H9 (cell line): ENCODE results near the gene UNC13C. TPM values are rescaled to one million over a fixed set of nuclear protein-coding genes. Genes with fewer than 3 reads are reported as not detected.

Source experiments
- DNase-seq: peaks from one replicate; pipeline ENCODE4 v3.0.0-alpha.2; 2017
- H2AFZ ChIP-seq: one replicate; pipeline ENCODE4 v1.6.1; 2013; ENCODE audit warnings: mild to moderate bottlenecking, low read length, control low read depth, moderate library complexity
- H2AK5ac ChIP-seq: 2 replicates; pipeline ENCODE4 v1.6.1; 2013; ENCODE audit warnings: low read length, control low read depth, mixed read lengths; ENCODE audit not compliant: insufficient read length
- H2BK120ac ChIP-seq: one replicate; pipeline ENCODE4 v1.6.1; 2013; ENCODE audit warnings: low read depth, mild to moderate bottlenecking, low read length, control low read depth, inconsistent platforms; ENCODE audit not compliant: poor library complexity, severe bottlenecking
- H2BK12ac ChIP-seq: 2 replicates; pipeline ENCODE4 v1.6.1; 2013; ENCODE audit warnings: low read length, control low read depth, mixed read lengths, low read depth; ENCODE audit not compliant: insufficient read length
- H2BK15ac ChIP-seq: 2 replicates; pipeline ENCODE4 v1.6.1; 2013; ENCODE audit warnings: low read depth, low read length, control low read depth
- H2BK20ac ChIP-seq: one replicate; pipeline ENCODE4 v1.6.1; 2013; ENCODE audit warnings: low read depth, mild to moderate bottlenecking, low read length, control low read depth, inconsistent platforms; ENCODE audit not compliant: poor library complexity, severe bottlenecking
- H2BK5ac ChIP-seq: 2 replicates; pipeline ENCODE4 v1.6.1; 2013; ENCODE audit warnings: low read length, control low read depth, mixed read lengths; ENCODE audit not compliant: insufficient read length
- H3K14ac ChIP-seq: 2 replicates; pipeline ENCODE4 v1.6.1; 2013; ENCODE audit warnings: low read length, control low read depth; ENCODE audit not compliant: insufficient read depth
- H3K18ac ChIP-seq: 2 replicates; pipeline ENCODE4 v1.6.1; 2013; ENCODE audit warnings: low read depth, mild to moderate bottlenecking, mixed read lengths, low read length, control low read depth; ENCODE audit not compliant: insufficient read length
- H3K23ac ChIP-seq: 2 replicates; pipeline ENCODE4 v1.6.1; 2013; ENCODE audit warnings: low read length, control low read depth, mixed read lengths, low read depth; ENCODE audit not compliant: insufficient read length
- H3K23me2 ChIP-seq: 2 replicates; pipeline ENCODE4 v1.6.1; 2013; ENCODE audit warnings: low read depth, mild to moderate bottlenecking, mixed read lengths, low read length, control low read depth; ENCODE audit not compliant: insufficient read length, poor library complexity, severe bottlenecking
- H3K27ac ChIP-seq: 2 replicates; pipeline ENCODE4 v1.5.1; 2013; ENCODE audit warnings: low read length, control low read depth, mixed read lengths, low read depth; ENCODE audit not compliant: insufficient read length
- H3K27me3 ChIP-seq: 2 replicates; pipeline ENCODE4 v1.6.1; 2013; ENCODE audit warnings: low read length, control low read depth, inconsistent platforms; ENCODE audit not compliant: insufficient read depth
- H3K4ac ChIP-seq: 2 replicates; pipeline ENCODE4 v1.6.1; 2013; ENCODE audit warnings: low read depth, mild to moderate bottlenecking, control low read depth, inconsistent platforms, low read length, moderate library complexity
- H3K4me1 ChIP-seq: 2 replicates; pipeline ENCODE4 v1.6.1; 2013; ENCODE audit warnings: low read length, control low read depth, inconsistent platforms; ENCODE audit not compliant: insufficient read depth
- H3K4me2 ChIP-seq: 2 replicates; pipeline ENCODE4 v1.6.1; 2013; ENCODE audit warnings: low read length, control low read depth, mixed read lengths; ENCODE audit not compliant: insufficient read length, insufficient read depth
- H3K56ac ChIP-seq: 2 replicates; pipeline ENCODE4 v1.6.1; 2013; ENCODE audit warnings: low read depth, mild to moderate bottlenecking, mixed read lengths, low read length, control low read depth; ENCODE audit not compliant: insufficient read length
- H3K79me1 ChIP-seq: 2 replicates; pipeline ENCODE4 v1.6.1; 2013; ENCODE audit warnings: low read depth, mild to moderate bottlenecking, moderate library complexity, low read length, control low read depth, inconsistent platforms; ENCODE audit not compliant: insufficient read depth, poor library complexity, severe bottlenecking
- H3K79me2 ChIP-seq: 2 replicates; pipeline ENCODE4 v1.6.1; 2013; ENCODE audit warnings: low read length, control low read depth, inconsistent platforms; ENCODE audit not compliant: insufficient read depth
- H3K9ac ChIP-seq: 2 replicates; pipeline ENCODE4 v1.6.1; 2013; ENCODE audit warnings: low read length, control low read depth, mixed read lengths; ENCODE audit not compliant: insufficient read length; ENCODE audit errors: extremely low read depth
- H3K9me3 ChIP-seq: one replicate; pipeline ENCODE4 v1.6.1; 2013; ENCODE audit warnings: low read depth, low read length, inconsistent platforms; ENCODE audit not compliant: control insufficient read depth
- H3T11ph ChIP-seq: one replicate; pipeline ENCODE4 v1.6.1; 2013; ENCODE audit warnings: mild to moderate bottlenecking, low read length, control low read depth, inconsistent platforms
- H4K20me1 ChIP-seq: one replicate; pipeline ENCODE4 v1.6.1; 2013; ENCODE audit not compliant: control insufficient read depth, insufficient read length, insufficient read depth
- H4K5ac ChIP-seq: 2 replicates; pipeline ENCODE4 v1.6.1; 2013; ENCODE audit warnings: low read depth, mild to moderate bottlenecking, mixed read lengths, low read length, control low read depth; ENCODE audit not compliant: insufficient read length
- H4K8ac ChIP-seq: replicated peaks from 2 replicates; pipeline ENCODE4 v1.6.1; 2013; ENCODE audit warnings: low read length, control low read depth, mixed read lengths, low read depth; ENCODE audit not compliant: insufficient read length
- H4K91ac ChIP-seq: 2 replicates; pipeline ENCODE4 v1.6.1; 2013; ENCODE audit warnings: low read depth, mild to moderate bottlenecking, moderate library complexity, mixed read lengths, low read length, control low read depth; ENCODE audit not compliant: insufficient read length
- H3K27ac Mint-ChIP-seq, 3 experiments: 2 replicates in 2 of 3; 3 replicates in 1 of 3; pipeline ENCODE4 v1.8.0; 2020 to 2021; ENCODE audit warnings: mixed read lengths in 3 of 3, mild to moderate bottlenecking in 1 of 3, moderate library complexity in 1 of 3
- H3K27me3 Mint-ChIP-seq: 2 replicates; pipeline ENCODE4 v1.8.0; 2021; ENCODE audit warnings: low read depth, mild to moderate bottlenecking, moderate library complexity, mixed read lengths
- H3K36me3 Mint-ChIP-seq, 3 experiments: 2 replicates in 2 of 3; 3 replicates in 1 of 3; pipeline ENCODE4 v1.8.0; 2020 to 2021; ENCODE audit warnings: low read depth in 3 of 3, mixed read lengths in 3 of 3; ENCODE audit not compliant: insufficient read depth in 1 of 3
- H3K4me1 Mint-ChIP-seq, 2 experiments: 2 replicates each; pipeline ENCODE4 v1.8.0; 2020; ENCODE audit warnings: mixed read lengths in 2 of 2
- H3K4me3 Mint-ChIP-seq, 2 experiments: 2 replicates in 1 of 2; 3 replicates in 1 of 2; pipeline ENCODE4 v1.8.0; 2020 to 2021; ENCODE audit warnings: mild to moderate bottlenecking in 2 of 2, mixed read lengths in 2 of 2, moderate library complexity in 1 of 2
- H3K9me3 Mint-ChIP-seq, 2 experiments: 2 replicates in 1 of 2; 3 replicates in 1 of 2; pipeline ENCODE4 v1.8.0; 2020; ENCODE audit warnings: mild to moderate bottlenecking in 2 of 2, mixed read lengths in 2 of 2, moderate library complexity in 1 of 2
- WGBS: extraction: QIAGEN DNeasy Blood & Tissue Kit; methylation state at CpG from one replicate; pipeline ENCODE4 v1.1.7; 2013; ENCODE audit warnings: missing lambda C conversion rate, low lambda C conversion rate, mixed read lengths; ENCODE audit not compliant: insufficient read length; ENCODE audit errors: extremely low coverage; 5-methylcytosine and 5-hydroxymethylcytosine counted together
- total RNA-seq: library from RNA; stranded (reverse); gene quantifications from 2 replicates; pipeline ENCODE4 v1.2.1, GENCODE V29; 2021
- TF ChIP-seq, protein P1 (sequence below): fragments of 200-600 bp; sonication (generic); conservative IDR thresholded peaks from 3 replicates; pipeline ENCODE4 v1.8.0; 2021; ENCODE audit warnings: antibody characterized with exemption, mild to moderate bottlenecking

Gene UNC13C
- total RNA-seq, 1 experiment from 2014 or later: 0.02 TPM

DNA sequence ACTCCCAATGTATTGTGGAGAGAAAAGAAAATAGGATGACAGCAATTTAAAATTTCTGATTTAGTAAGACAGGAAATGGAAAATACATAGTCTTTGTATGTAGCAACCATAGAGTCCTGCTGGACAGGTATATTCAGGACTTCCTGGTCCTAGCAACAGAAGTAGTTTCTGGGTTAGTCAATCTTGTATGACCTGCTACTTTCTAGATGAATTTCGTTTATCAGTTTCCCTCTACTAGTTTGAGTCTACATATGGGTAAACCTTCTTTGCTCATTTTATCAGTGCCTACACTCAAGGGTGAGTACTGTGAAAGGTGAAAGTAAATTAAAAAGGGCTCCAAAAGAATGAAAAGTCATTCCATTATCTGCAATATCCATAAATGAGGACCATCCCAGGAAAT, 309.8 kb downstream of the UNC13C start:
- no peaks in the 10 kb centered on the region for H3K27me3 Mint-ChIP-seq
- no peaks in the 10 kb centered on the region for H3K23me2 ChIP-seq
- no CpG with 5 or more reads among the region's 1 CpG for WGBS

More for the DNA sequence above, 309.8 kb downstream of the UNC13C start:
- Histone ChIP-seq H4K20me1 (no peaks in the 10 kb centered on the region), H3T11ph (no peak overlapping the region), H3K14ac (no peak overlapping the region), H3K4ac (no peak overlapping the region), H4K91ac (no peak overlapping the region), H3K18ac (no peak overlapping the region), H3K27me3 (no peaks in the 10 kb centered on the region), H2BK5ac (no peak overlapping the region), H3K56ac (no peak overlapping the region), H4K5ac (no peak overlapping the region), H3K4me1 (no peaks in the 10 kb centered on the region), H3K79me1 (no peaks in the 10 kb centered on the region), H4K8ac (no peak overlapping the region), H3K4me2 (no peak overlapping the region), H3K23ac (no peak overlapping the region), H2BK120ac (no peak overlapping the region), H2BK15ac (no peak overlapping the region), H3K27ac (no peak overlapping the region), H2BK20ac (no peak overlapping the region), H2AFZ (no peak overlapping the region), H3K79me2 (no peaks in the 10 kb centered on the region), H2AK5ac (no peak overlapping the region), H2BK12ac (no peak overlapping the region), H3K9me3 (no peaks in the 10 kb centered on the region), H3K9ac (no peak overlapping the region)
- H3K4me1 Mint-ChIP-seq: no peaks in the 10 kb centered on the region
- no peak for DNase-seq
- TF ChIP-seq, protein P1, sequence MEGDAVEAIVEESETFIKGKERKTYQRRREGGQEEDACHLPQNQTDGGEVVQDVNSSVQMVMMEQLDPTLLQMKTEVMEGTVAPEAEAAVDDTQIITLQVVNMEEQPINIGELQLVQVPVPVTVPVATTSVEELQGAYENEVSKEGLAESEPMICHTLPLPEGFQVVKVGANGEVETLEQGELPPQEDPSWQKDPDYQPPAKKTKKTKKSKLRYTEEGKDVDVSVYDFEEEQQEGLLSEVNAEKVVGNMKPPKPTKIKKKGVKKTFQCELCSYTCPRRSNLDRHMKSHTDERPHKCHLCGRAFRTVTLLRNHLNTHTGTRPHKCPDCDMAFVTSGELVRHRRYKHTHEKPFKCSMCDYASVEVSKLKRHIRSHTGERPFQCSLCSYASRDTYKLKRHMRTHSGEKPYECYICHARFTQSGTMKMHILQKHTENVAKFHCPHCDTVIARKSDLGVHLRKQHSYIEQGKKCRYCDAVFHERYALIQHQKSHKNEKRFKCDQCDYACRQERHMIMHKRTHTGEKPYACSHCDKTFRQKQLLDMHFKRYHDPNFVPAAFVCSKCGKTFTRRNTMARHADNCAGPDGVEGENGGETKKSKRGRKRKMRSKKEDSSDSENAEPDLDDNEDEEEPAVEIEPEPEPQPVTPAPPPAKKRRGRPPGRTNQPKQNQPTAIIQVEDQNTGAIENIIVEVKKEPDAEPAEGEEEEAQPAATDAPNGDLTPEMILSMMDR: no peak
- no peak overlapping the region for H3K27ac Mint-ChIP-seq
- no peaks in the 10 kb centered on the region for H3K9me3 Mint-ChIP-seq
- no peaks in the 10 kb centered on the region for H3K36me3 Mint-ChIP-seq
- no peak overlapping the region for H3K4me3 Mint-ChIP-seq
